Hepatocyte (in vitro differentiated cells): ENCODE data around the gene ZDHHC14.

ENCODE experiments used
- CTCF ChIP-seq: fragments of 200-600 bp; sonication (generic); IDR thresholded peaks from 2 replicates; pipeline ENCODE4 v1.5.1; 2016; ENCODE audit warnings: antibody characterized with exemption, mild to moderate bottlenecking; ENCODE audit not compliant: poor library complexity
- EZH2 ChIP-seq: fragments of 200-600 bp; sonication (generic); IDR thresholded peaks from 2 replicates; pipeline ENCODE4 v1.6.1; 2016; ENCODE audit warnings: antibody characterized with exemption, mild to moderate bottlenecking, borderline replicate concordance
- EZH2phosphoT487 ChIP-seq: fragments of 200-600 bp; sonication (generic); IDR thresholded peaks from one replicate; pipeline ENCODE4 v1.6.1; 2018; ENCODE audit warnings: antibody characterized with exemption, mild to moderate bottlenecking, low read depth, moderate library complexity; ENCODE audit not compliant: unreplicated experiment, severe bottlenecking

- TF ChIP-seq CTCF (no peak), EZH2phosphoT487 (no peak), EZH2 (no peak)
These were observed 234.4 kb downstream of the ZDHHC14 start for GRCh38 chr6:157615420-157615769.
